Cardiac septum (tissue), 1 donor: Measurements from ENCODE around the gene METRNL. TPM values are rescaled to one million over a fixed set of nuclear protein-coding genes. Genes with fewer than 3 reads are reported as not detected.
A peak's percentile ranks its signal among the peaks of the same experiment; 100 is the strongest.
"Not testable (repeated sequence)": the region's sequence is repeated elsewhere in the genome, so short reads cannot be mapped to it uniquely, and the experiment has no call there.

Source experiments
- DNase-seq: peaks from one replicate; pipeline ENCODE4 v3.0.0-alpha.2; 2020; ENCODE audit warnings: low spot score
- intact Hi-C: fragments of 100-400 bp; cut with DNase I; formaldehyde crosslinking; loops from one replicate; pipeline ENCODE4 v1.14.0; 2022
- long read RNA-seq: library from polyadenylated mRNA; unstranded; transcript quantifications from one replicate; pipeline ENCODE4 v2.0.0, GENCODE V29; 2021
- total RNA-seq: library from RNA; stranded (reverse); fragmentation: NEBNext Ultra II Directional; extraction: Animal tissue kit (Norgen Biotek cat#: 25700); gene quantifications from one replicate; pipeline ENCODE4 v1.2.1, GENCODE V29; 2021
- donor health status: DM: no; HTN: no; CAD: no.

METRNL gene
- total RNA-seq = 104 TPM
- long read RNA-seq, transcript METRNL-201 (4 exons, 1,605 nt) = major isoform, 128 of 138 reads
- long read RNA-seq, transcript METRNL-203 (3 exons, 1,900 nt) = minor isoform, 5 of 138 reads
- long read RNA-seq, partial matches to known transcripts = 0 of 138 reads
- long read RNA-seq, other reads (novel, unspliced or antisense) = 4 of 138 reads

- DNase-seq = peak; percentile 92
Observed at GRCh38 chr17:83079352-83079747, at the start of gene METRNL. Gene METRNL (plus strand): TSS chr17:83079609. CDS start chr17:83079816, 207 bp downstream.

GRCh38 chr17:83030432-83030831 is 49.0 kb upstream of the METRNL start:
- no peak for DNase-seq
- intact Hi-C loops = no loop called here

More at GRCh38 chr17:83079352-83079747, at the start of gene METRNL:
- intact Hi-C loops = loop anchor here (2.0 kb wide), 1 partner anchor 27 kb away; no protein-coding TSS in a partner anchor

- intact Hi-C loops = no loop called here
- DNase-seq = no peak
Observed at GRCh38 chr17:83031321-83031945, 48.0 kb upstream of the METRNL start.

GRCh38 chr17:83031946-83032451 is 47.4 kb upstream of the METRNL start:
- intact Hi-C loops, DNase-seq: not testable (repeated sequence)

GRCh38 chr17:83032781-83033180 is 46.6 kb upstream of the METRNL start:
- no peak for DNase-seq
- intact Hi-C loops = no loop called here

- DNase-seq = no peak
- intact Hi-C loops = no loop called here
Observed at GRCh38 chr17:83034525-83034924, 44.9 kb upstream of the METRNL start.

GRCh38 chr17:83035722-83036121 is 43.7 kb upstream of the METRNL start:
- intact Hi-C loops = no loop called here
- DNase-seq = no peak

- intact Hi-C loops = no loop called here
- no peak for DNase-seq
Observed at GRCh38 chr17:83036193-83036592, 43.2 kb upstream of the METRNL start.

- intact Hi-C loops = no loop called here
- no peak for DNase-seq
Observed at GRCh38 chr17:83036666-83037065, 42.7 kb upstream of the METRNL start.

- DNase-seq = no peak
- intact Hi-C loops = no loop called here
Observed at GRCh38 chr17:83037084-83037873, 42.1 kb upstream of the METRNL start.

- no peak for DNase-seq
Observed at GRCh38 chr17:83037874-83038165, 41.6 kb upstream of the METRNL start.

GRCh38 chr17:83038983-83039382 is 40.4 kb upstream of the METRNL start:
- intact Hi-C loops, DNase-seq: not testable (repeated sequence)

More at GRCh38 chr17:83037874-83038165, 41.6 kb upstream of the METRNL start:
- intact Hi-C loops = no loop called here

GRCh38 chr17:83041305-83041704 is 38.1 kb upstream of the METRNL start:
- intact Hi-C loops = no loop called here
- no peak for DNase-seq

- no peak for DNase-seq
- intact Hi-C loops = no loop called here
Observed at GRCh38 chr17:83042522-83043158, 36.8 kb upstream of the METRNL start.

GRCh38 chr17:83044479-83044878 is 34.9 kb upstream of the METRNL start:
- intact Hi-C loops, DNase-seq: not testable (repeated sequence)

GRCh38 chr17:83046448-83047181 is 32.8 kb upstream of the METRNL start:
- intact Hi-C loops = no loop called here
- no peak for DNase-seq

GRCh38 chr17:83047182-83047478 is 32.3 kb upstream of the METRNL start:
- intact Hi-C loops = no loop called here
- no peak for DNase-seq

- intact Hi-C loops, DNase-seq: not testable (repeated sequence)
Observed at GRCh38 chr17:83047818-83048475, 31.5 kb upstream of the METRNL start.
